GM12878 (cell line): ENCODE measurements around the gene A2ML1. TPM values are rescaled to one million over a fixed set of nuclear protein-coding genes. Genes with fewer than 3 reads are reported as not detected.

Experiments
- ATAC-seq: fragments of 200-7000 bp; cut with Tn5 transposase; 3 replicates; pipeline ENCODE4 v1.9.1; 2020; ENCODE audit warnings: mild to moderate bottlenecking, moderate library complexity
- BruUV-seq: library from RNA; stranded (reverse); fragments of 400-500 nt; replicated peaks from 2 replicates; lab custom pipeline; 2021; lab: Mats Ljungman, UMichigan
- CTCF ChIA-PET: fragments of 300-600 bp; sonication (Branson Sonifier 250); formaldehyde crosslinking; extraction: SDS; loops from one replicate; lab custom pipeline; 2021; ENCODE audit warnings: inconsistent platforms; lab: Yijun Ruan, JAX
- POLR2A ChIA-PET: fragments of 350-600 bp; formaldehyde crosslinking; extraction: SDS; loops from one replicate; lab custom pipeline; 2021; ENCODE audit warnings: inconsistent platforms; lab: Charles Lee
- RAD21 ChIA-PET: fragments of 300-600 bp; sonication (Branson Sonifier 250); formaldehyde crosslinking; loops from one replicate; lab custom pipeline; 2023; ENCODE audit warnings: antibody characterized with exemption; ENCODE audit not compliant: unreplicated experiment; lab: Charles Lee
- SMC1A ChIA-PET: fragments of 300-600 bp; sonication (Branson Sonifier 250); formaldehyde crosslinking; loops from one replicate; lab custom pipeline; 2023; ENCODE audit not compliant: unreplicated experiment, uncharacterized antibody; lab: Charles Lee
- DNase-seq: peaks from one replicate; pipeline ENCODE4 v3.0.0-alpha.2; 2011; ENCODE audit warnings: low read depth, low spot score
- FAIRE-seq: peaks from 3 replicates; lab custom pipeline; 2011; peaks lifted over from hg19 to GRCh38; lab: Jason Lieb, UNC
- H2AFZ ChIP-seq: 2 replicates; pipeline ENCODE4 v1.6.0; 2011; ENCODE audit warnings: low read depth, low read length, control low read depth; ENCODE audit not compliant: control insufficient read depth
- H3K27ac ChIP-seq: 2 replicates; pipeline ENCODE4 v1.5.1; 2011; ENCODE audit warnings: control low read depth; ENCODE audit not compliant: control insufficient read depth, insufficient read depth
- H3K27me3 ChIP-seq, 2 experiments: replicated peaks in 1 of 2; 2 replicates each; pipeline versions ENCODE4 v1.6.0 to v1.6.1; 2011; ENCODE audit warnings: low read length in 1 of 2; ENCODE audit not compliant: control insufficient read depth in 2 of 2, insufficient read depth in 2 of 2
- H3K36me3 ChIP-seq, 2 experiments: 2 replicates each; pipeline ENCODE4 v1.5.1; 2011; ENCODE audit warnings: low read length in 1 of 2; ENCODE audit not compliant: control insufficient read depth in 2 of 2, insufficient read depth in 2 of 2
- H3K4me1 ChIP-seq: 2 replicates; pipeline ENCODE4 v1.6.1; 2011; ENCODE audit warnings: mild to moderate bottlenecking, low read length, moderate library complexity, mixed read lengths; ENCODE audit not compliant: control insufficient read depth, insufficient read depth
- H3K4me2 ChIP-seq: 2 replicates; pipeline ENCODE4 v1.6.0; 2011; ENCODE audit warnings: control low read depth; ENCODE audit not compliant: control insufficient read depth, insufficient read depth
- H3K4me3 ChIP-seq: fragments of 200-600 bp; sonication (generic); 2 replicates; pipeline ENCODE4 v1.5.1; 2016
- H3K79me2 ChIP-seq: 2 replicates; pipeline ENCODE4 v1.6.0; 2011; ENCODE audit warnings: low read length; ENCODE audit not compliant: control insufficient read depth, insufficient read depth
- H3K9ac ChIP-seq: 2 replicates; pipeline ENCODE4 v1.8.0; 2011; ENCODE audit warnings: low read length, control low read depth, mixed read lengths; ENCODE audit not compliant: control insufficient read depth, insufficient read depth
- H3K9me3 ChIP-seq: replicated peaks from 3 replicates; pipeline ENCODE4 v1.5.1; 2011; ENCODE audit warnings: mild to moderate bottlenecking, low read length; ENCODE audit not compliant: control insufficient read depth, insufficient read depth
- H4K20me1 ChIP-seq: 2 replicates; pipeline ENCODE4 v1.6.0; 2011; ENCODE audit not compliant: control insufficient read depth, insufficient read depth
- ATF7 ChIP-seq: fragments of 450-650 bp; IDR thresholded peaks from 2 replicates; pipeline ENCODE4 v1.6.1; 2016; ENCODE audit warnings: low read depth, mild to moderate bottlenecking
- DPF2 ChIP-seq: fragments of 450-650 bp; IDR thresholded peaks from 2 replicates; pipeline ENCODE4 v1.6.1; 2017; ENCODE audit warnings: mild to moderate bottlenecking
- FOXK2 ChIP-seq: fragments of 450-650 bp; IDR thresholded peaks from 2 replicates; pipeline ENCODE4 v1.6.1; 2017; ENCODE audit warnings: mild to moderate bottlenecking, moderate library complexity
- HSF1 ChIP-seq: fragments of 150-350 bp; IDR thresholded peaks from 2 replicates; pipeline ENCODE4 v1.6.1; 2014; ENCODE audit warnings: mild to moderate bottlenecking, low read depth, low read length
- NRF1 ChIP-seq: conservative IDR thresholded peaks from 2 replicates; pipeline ENCODE4 v1.6.1; 2011; ENCODE audit warnings: mild to moderate bottlenecking, low read depth, low read length, improper control_type of control experiment
- PML ChIP-seq: IDR thresholded peaks from 2 replicates; pipeline ENCODE4 v1.6.1; 2012; ENCODE audit warnings: low read length, inconsistent platforms
- RCOR1 ChIP-seq: conservative IDR thresholded peaks from 2 replicates; pipeline ENCODE4 v1.6.1; 2012; ENCODE audit warnings: low read depth, low read length, improper control_type of control experiment
- RELB ChIP-seq: fragments of 450-650 bp; IDR thresholded peaks from 2 replicates; pipeline ENCODE4 v1.6.1; 2017; ENCODE audit warnings: low read depth, mild to moderate bottlenecking, moderate library complexity
- SIX5 ChIP-seq: IDR thresholded peaks from 2 replicates; pipeline ENCODE4 v1.6.1; 2011; ENCODE audit warnings: mild to moderate bottlenecking, low read depth, low read length, moderate library complexity; ENCODE audit not compliant: severe bottlenecking
- SMARCA5 ChIP-seq: fragments of 450-650 bp; IDR thresholded peaks from 2 replicates; pipeline ENCODE4 v1.6.1; 2017; ENCODE audit warnings: mild to moderate bottlenecking
- STAT1 ChIP-seq: fragments of 450-650 bp; conservative IDR thresholded peaks from 2 replicates; pipeline ENCODE4 v1.6.1; 2014; ENCODE audit warnings: antibody characterized with exemption, mild to moderate bottlenecking
- STAT3 ChIP-seq: IDR thresholded peaks from 2 replicates; pipeline ENCODE4 v1.6.1; 2011; ENCODE audit warnings: low read depth, low read length, improper control_type of control experiment
- WGBS: methylation state at CpG from one replicate; pipeline ENCODE4 v1.1.6; 2016; ENCODE audit warnings: low lambda C conversion rate; ENCODE audit not compliant: insufficient replicate concordance, insufficient coverage; ENCODE audit errors: missing lambda C conversion rate; 5-methylcytosine and 5-hydroxymethylcytosine counted together
- in situ Hi-C: fragments of 300-500 bp; cut with MboI; formaldehyde crosslinking; loops from 9 replicates; pipeline ENCODE4 v1.14.3; 2018; ENCODE audit warnings: mixed read lengths
- intact Hi-C: fragments of 100-400 bp; cut with micrococcal nuclease; formaldehyde crosslinking; loops from one replicate; pipeline ENCODE4 v1.14.2; 2022; ENCODE audit not compliant: unreplicated experiment
- polyA plus RNA-seq, 11 experiments: library from polyadenylated mRNA; depleted of rRNA in 4 of 11; unstranded in 6 of 11; stranded (reverse) in 5 of 11; fragments of >200 nt; fragmentation: Nextera tagmentation in 4 of 11; fragmentation: Illumina TruSeq in 1 of 11; extraction: Ambion mirVana in 4 of 11; extraction: Trizol in 1 of 11; gene quantifications; 1 replicate in 1 of 11; 2 replicates in 10 of 11; pipeline versions ENCODE4 v1.2.1 to v1.2.3, GENCODE V29; 2011 to 2016; ENCODE audit warnings: inconsistent platforms in 2 of 11, missing spikeins in 2 of 11, low read depth in 1 of 11
- total RNA-seq, 4 experiments: library from RNA; depleted of rRNA in 3 of 4; stranded (reverse); fragments of >200 nt in 3 of 4; fragmentation: Illumina TruSeq in 1 of 4; extraction: Trizol in 1 of 4; gene quantifications; 2 replicates each; pipeline versions ENCODE4 v1.2.1 to v1.2.3, GENCODE V29; 2013 to 2021
- TF ChIP-seq, protein P1 (sequence below): fragments of 450-650 bp; IDR thresholded peaks from 2 replicates; pipeline ENCODE4 v1.6.1; 2017; ENCODE audit warnings: mild to moderate bottlenecking
- TF ChIP-seq, protein P2 (sequence below): IDR thresholded peaks from 2 replicates; pipeline ENCODE4 v1.6.1; 2011; ENCODE audit warnings: mild to moderate bottlenecking, low read depth, low read length, moderate library complexity; ENCODE audit not compliant: insufficient replicate concordance

Gene A2ML1
- total and polyA plus RNA-seq, 10 of the 15 experiments (the other 5 are each of a cell fraction or from before 2014, with no cell fraction given), result not detected

GRCh38 chr12:8849876-8850275 is 27.5 kb downstream of the A2ML1 start:
- RAD21 ChIA-PET, result no interaction called here
- no peak for FAIRE-seq

More at GRCh38 chr12:8849876-8850275, 27.5 kb downstream of the A2ML1 start:
- no peaks in the 10 kb centered on the region for H4K20me1 ChIP-seq
- ChIA-PET SMC1A (no interaction called here), POLR2A (no interaction called here), CTCF (no interaction called here)
- no peak overlapping the region for H2AFZ ChIP-seq
- no peak overlapping the region for H3K4me2 ChIP-seq
- ATAC-seq (no peak), DNase-seq (no peak)
- H3K4me3 ChIP-seq, result no peak overlapping the region
- H3K9me3 ChIP-seq, result no peaks in the 10 kb centered on the region
- H3K9ac ChIP-seq, result no peak overlapping the region
- no peaks in the 10 kb centered on the region for H3K79me2 ChIP-seq
- H3K36me3 ChIP-seq, result no peaks in the 10 kb centered on the region
- intact Hi-C loops, result no loop called here
- 53% methylated on average over 5 of the region's 5 CpGs for WGBS
- H3K4me1 ChIP-seq, result no peaks in the 10 kb centered on the region
- TF ChIP-seq NRF1, result no peak
- no peak for TF ChIP-seq RELB
- no peak for TF ChIP-seq STAT3
- TF ChIP-seq FOXK2, result no peak
- no peak for TF ChIP-seq SMARCA5
- TF ChIP-seq, protein P1, sequence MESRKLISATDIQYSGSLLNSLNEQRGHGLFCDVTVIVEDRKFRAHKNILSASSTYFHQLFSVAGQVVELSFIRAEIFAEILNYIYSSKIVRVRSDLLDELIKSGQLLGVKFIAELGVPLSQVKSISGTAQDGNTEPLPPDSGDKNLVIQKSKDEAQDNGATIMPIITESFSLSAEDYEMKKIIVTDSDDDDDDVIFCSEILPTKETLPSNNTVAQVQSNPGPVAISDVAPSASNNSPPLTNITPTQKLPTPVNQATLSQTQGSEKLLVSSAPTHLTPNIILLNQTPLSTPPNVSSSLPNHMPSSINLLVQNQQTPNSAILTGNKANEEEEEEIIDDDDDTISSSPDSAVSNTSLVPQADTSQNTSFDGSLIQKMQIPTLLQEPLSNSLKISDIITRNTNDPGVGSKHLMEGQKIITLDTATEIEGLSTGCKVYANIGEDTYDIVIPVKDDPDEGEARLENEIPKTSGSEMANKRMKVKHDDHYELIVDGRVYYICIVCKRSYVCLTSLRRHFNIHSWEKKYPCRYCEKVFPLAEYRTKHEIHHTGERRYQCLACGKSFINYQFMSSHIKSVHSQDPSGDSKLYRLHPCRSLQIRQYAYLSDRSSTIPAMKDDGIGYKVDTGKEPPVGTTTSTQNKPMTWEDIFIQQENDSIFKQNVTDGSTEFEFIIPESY, result no peak
- TF ChIP-seq, protein P2, sequence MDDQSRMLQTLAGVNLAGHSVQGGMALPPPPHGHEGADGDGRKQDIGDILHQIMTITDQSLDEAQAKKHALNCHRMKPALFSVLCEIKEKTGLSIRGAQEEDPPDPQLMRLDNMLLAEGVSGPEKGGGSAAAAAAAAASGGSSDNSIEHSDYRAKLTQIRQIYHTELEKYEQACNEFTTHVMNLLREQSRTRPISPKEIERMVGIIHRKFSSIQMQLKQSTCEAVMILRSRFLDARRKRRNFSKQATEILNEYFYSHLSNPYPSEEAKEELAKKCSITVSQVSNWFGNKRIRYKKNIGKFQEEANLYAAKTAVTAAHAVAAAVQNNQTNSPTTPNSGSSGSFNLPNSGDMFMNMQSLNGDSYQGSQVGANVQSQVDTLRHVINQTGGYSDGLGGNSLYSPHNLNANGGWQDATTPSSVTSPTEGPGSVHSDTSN, result no peak
- no peak for TF ChIP-seq RCOR1
- no peak for TF ChIP-seq HSF1
- no peak for TF ChIP-seq SIX5
- no peak for TF ChIP-seq DPF2
- TF ChIP-seq PML, result no peak
- no peak for TF ChIP-seq STAT1
- no peak for TF ChIP-seq ATF7
- no peak overlapping the region for H3K27ac ChIP-seq
- H3K27me3 ChIP-seq, result peaks cover 0 to 4% of the 10 kb centered on the region in 2 experiments; a peak in 2 of 4 replicates
- BruUV-seq, result no TSS peak
- in situ Hi-C loops, result no loop called here
